GM23248 (cell line): ENCODE measurements around the gene COL13A1.

Source experiments
- EZH2 ChIP-seq: fragments of 200-600 bp; sonication (generic); IDR thresholded peaks from 2 replicates; pipeline ENCODE4 v1.6.1; 2018; ENCODE audit warnings: antibody characterized with exemption, mild to moderate bottlenecking; ENCODE audit not compliant: insufficient read depth, poor library complexity, severe bottlenecking
- EZH2phosphoT487 ChIP-seq: fragments of 200-600 bp; sonication (generic); IDR thresholded peaks from 2 replicates; pipeline ENCODE4 v1.6.1; 2018; ENCODE audit warnings: antibody characterized with exemption, moderate library complexity, mild to moderate bottlenecking, low read depth; ENCODE audit not compliant: insufficient read depth

- TF ChIP-seq EZH2phosphoT487 (no peak), EZH2 (no peak)
Measured at GRCh38 chr10:69955211-69955805, 153.6 kb downstream of the COL13A1 start.
